ENCODE results near the gene DOCK9.
"Not testable (repeated sequence)": the region's sequence is repeated elsewhere in the genome, so short reads cannot be mapped to it uniquely, and the experiment has no call there.

The DOCK9 gene

GRCh38 chr13:98754468-98754867, 223.4 kb downstream of the DOCK9 start:
- H3K27ac Mint-ChIP-seq; H3K4me1 Mint-ChIP-seq (ENCODE audit: low read depth); H3K36me3 Mint-ChIP-seq (ENCODE audit: low read depth); DNase-seq; H3K4me3 Mint-ChIP-seq; H3K9me3 Mint-ChIP-seq: not testable (repeated sequence)
- H3K27me3 Mint-ChIP-seq: peaks cover 59% of the 10 kb centered on the region

GRCh38 chr13:98752467-98753290, 225.2 kb downstream of the DOCK9 start, which contains the start of gene SLC15A1:
Gene SLC15A1, minus strand, starts transcription at chr13:98752672. Its CDS starts 74 bp downstream, at chr13:98752598.
- Mint-ChIP-seq H3K4me1 (ENCODE audit: low read depth) (peaks cover 2% of the 10 kb centered on the region), H3K36me3 (ENCODE audit: low read depth) (no peaks in the 10 kb centered on the region), H3K9me3 (peaks cover 6% of the 10 kb centered on the region), H3K27ac (no peak within 1 kb of the TSS), H3K4me3 (no peak within 1 kb of the TSS), H3K27me3 (peaks cover 69% of the 10 kb centered on the region)
- no peak for DNase-seq

GRCh38 chr13:98751861-98752466, 225.9 kb downstream of the DOCK9 start:
- no peak overlapping the region for H3K27ac Mint-ChIP-seq
- H3K4me3 Mint-ChIP-seq: no peak overlapping the region
- peaks cover 6% of the 10 kb centered on the region for H3K9me3 Mint-ChIP-seq
- DNase-seq: no peak
- peaks cover 2% of the 10 kb centered on the region for H3K4me1 Mint-ChIP-seq (ENCODE audit: low read depth)
- H3K27me3 Mint-ChIP-seq: peaks cover 69% of the 10 kb centered on the region
- no peaks in the 10 kb centered on the region for H3K36me3 Mint-ChIP-seq (ENCODE audit: low read depth)

- Mint-ChIP-seq H3K27me3 (peaks cover 69% of the 10 kb centered on the region), H3K9me3 (peaks cover 6% of the 10 kb centered on the region), H3K36me3 (ENCODE audit: low read depth) (no peaks in the 10 kb centered on the region), H3K4me3 (no peak overlapping the region), H3K4me1 (ENCODE audit: low read depth) (peaks cover 2% of the 10 kb centered on the region), H3K27ac (no peak overlapping the region)
- no peak for DNase-seq
Observed at GRCh38 chr13:98751367-98751782, 226.5 kb downstream of the DOCK9 start.

- H3K4me3 Mint-ChIP-seq: no peak overlapping the region
- peaks cover 5% of the 10 kb centered on the region for H3K9me3 Mint-ChIP-seq
- H3K4me1 Mint-ChIP-seq (ENCODE audit: low read depth): peaks cover 2% of the 10 kb centered on the region
- peaks cover 53% of the 10 kb centered on the region for H3K27me3 Mint-ChIP-seq
- no peak for DNase-seq
- no peak overlapping the region for H3K27ac Mint-ChIP-seq
- no peaks in the 10 kb centered on the region for H3K36me3 Mint-ChIP-seq (ENCODE audit: low read depth)
Observed at GRCh38 chr13:98749501-98749900, 228.4 kb downstream of the DOCK9 start.

GRCh38 chr13:98746968-98747367, 230.9 kb downstream of the DOCK9 start:
- Mint-ChIP-seq H3K9me3 (no peaks in the 10 kb centered on the region), H3K36me3 (ENCODE audit: low read depth) (no peaks in the 10 kb centered on the region), H3K4me1 (ENCODE audit: low read depth) (peaks cover 1% of the 10 kb centered on the region), H3K4me3 (no peak overlapping the region), H3K27ac (no peak overlapping the region), H3K27me3 (peaks cover 36% of the 10 kb centered on the region)
- no peak for DNase-seq
